Activated B cell treated with CpG ODN at 0.5 μM for 24 hours (primary cell): ENCODE results near the gene NYNRIN. TPM values are rescaled to one million over a fixed set of nuclear protein-coding genes. Genes with fewer than 3 reads are reported as not detected.

ENCODE experiments used
- total RNA-seq: library from RNA; stranded (reverse); gene quantifications from 2 replicates; pipeline ENCODE4 v1.2.3, GENCODE V29; 2022

NYNRIN gene
- total RNA-seq, 1 donor from 2014 or later: 0.04 TPM

Other genes with a start within 250 kb of the NYNRIN start
- gene IRF9, start 237.7 kb upstream of the NYNRIN start, total RNA-seq: 221 and 229 TPM in 2 replicates
- 27.0 and 35.3 TPM in 2 replicates for gene REC8, start 226.9 kb upstream of the NYNRIN start, total RNA-seq
- 76.4 and 80.3 TPM in 2 replicates for gene IPO4, start 210.2 kb upstream of the NYNRIN start, total RNA-seq
- 24.5 and 26.3 TPM in 2 replicates for gene TM9SF1, start 203.6 kb upstream of the NYNRIN start, total RNA-seq
- 0.66 and 0.98 TPM in 2 replicates for gene TSSK4, start 193.3 kb upstream of the NYNRIN start, total RNA-seq
- gene CHMP4A, start 185.5 kb upstream of the NYNRIN start, total RNA-seq: 88.5 and 117 TPM in 2 replicates
- 12.7 and 16.3 TPM in 2 replicates for gene MDP1, start 182.9 kb upstream of the NYNRIN start, total RNA-seq
- 129 and 149 TPM in 2 replicates for gene NEDD8, start 166.6 kb upstream of the NYNRIN start, total RNA-seq
- gene GMPR2, start 166.1 kb upstream of the NYNRIN start, total RNA-seq: 43.8 and 50.2 TPM in 2 replicates
- 197 and 205 TPM in 2 replicates for gene TINF2, start 156.4 kb upstream of the NYNRIN start, total RNA-seq
- 6.4 and 6.5 TPM in 2 replicates for gene TGM1, start 135.8 kb upstream of the NYNRIN start, total RNA-seq
- 53.6 and 70.5 TPM in 2 replicates for gene RABGGTA, start 127.4 kb upstream of the NYNRIN start, total RNA-seq
- 32.5 and 33.9 TPM in 2 replicates for gene DHRS1, start 99.2 kb upstream of the NYNRIN start, total RNA-seq
- 30.5 and 36.4 TPM in 2 replicates for gene NOP9, start 99.2 kb upstream of the NYNRIN start, total RNA-seq
- gene CIDEB, start 91.0 kb upstream of the NYNRIN start, total RNA-seq: 9.2 and 9.4 TPM in 2 replicates
- 7.7 and 9.1 TPM in 2 replicates for gene LTB4R2, start 88.9 kb upstream of the NYNRIN start, total RNA-seq
- gene LTB4R, start 87.5 kb upstream of the NYNRIN start, total RNA-seq: 8.2 and 8.6 TPM in 2 replicates
- gene ADCY4, start 63.9 kb upstream of the NYNRIN start, total RNA-seq: 2.3 and 2.4 TPM in 2 replicates
- gene RIPK3, start 59.0 kb upstream of the NYNRIN start, total RNA-seq: 38.9 and 39.2 TPM in 2 replicates
- 9.4 and 11.2 TPM in 2 replicates for gene NFATC4, start 30.8 kb upstream of the NYNRIN start, total RNA-seq
- gene CBLN3, start 30.7 kb downstream of the NYNRIN start, total RNA-seq: 56.0 and 61.1 TPM in 2 replicates
- 121 and 130 TPM in 2 replicates for gene KHNYN, start 31.0 kb downstream of the NYNRIN start, total RNA-seq
- gene SDR39U1, start 43.8 kb downstream of the NYNRIN start, total RNA-seq: 70.6 and 80.0 TPM in 2 replicates
- not detected in 2 replicates for gene CMA1, start 109.3 kb downstream of the NYNRIN start, total RNA-seq
- not detected in 2 replicates for gene CTSG, start 177.2 kb downstream of the NYNRIN start, total RNA-seq
- gene GZMH, start 210.7 kb downstream of the NYNRIN start, total RNA-seq: 0.49 and 0.93 TPM in 2 replicates
- 2.3 and 2.9 TPM in 2 replicates for gene GZMB, start 235.2 kb downstream of the NYNRIN start, total RNA-seq